WTC11 (cell line): ENCODE measurements around the gene THSD7B. TPM values are rescaled to one million over a fixed set of nuclear protein-coding genes. Genes with fewer than 3 reads are reported as not detected.

Experiments
- ATAC-seq: fragments of 200-7000 bp; cut with Tn5 transposase; 2 replicates; pipeline ENCODE4 v1.10.0; 2021; ENCODE audit warnings: mild to moderate bottlenecking, moderate library complexity
- CTCF ChIA-PET: fragments of 300-600 bp; sonication (Branson Sonifier 250); formaldehyde crosslinking; loops from one replicate; lab custom pipeline; 2021; ENCODE audit warnings: antibody characterized with exemption; lab: Charles Lee
- POLR2A ChIA-PET: fragments of 350-600 bp; sonication (Branson Sonifier 250); formaldehyde crosslinking; loops from one replicate; lab custom pipeline; 2021; ENCODE audit warnings: antibody characterized with exemption; lab: Charles Lee
- DNase-seq: peaks from one replicate; pipeline ENCODE4 v3.0.0; 2021; ENCODE audit warnings: low spot score
- H3K27ac Mint-ChIP-seq: 2 replicates; pipeline ENCODE4 v1.8.0; 2021; ENCODE audit warnings: mixed read lengths
- H3K27me3 Mint-ChIP-seq: 2 replicates; pipeline ENCODE4 v1.8.0; 2021; ENCODE audit warnings: low read depth, mild to moderate bottlenecking, moderate library complexity, mixed read lengths
- H3K36me3 Mint-ChIP-seq: 2 replicates; pipeline ENCODE4 v1.8.0; 2021; ENCODE audit warnings: mixed read lengths
- H3K4me1 Mint-ChIP-seq: 2 replicates; pipeline ENCODE4 v1.8.0; 2022; ENCODE audit warnings: mixed read lengths
- H3K4me3 Mint-ChIP-seq: 2 replicates; pipeline ENCODE4 v1.8.0; 2021; ENCODE audit warnings: mild to moderate bottlenecking, moderate library complexity, mixed read lengths
- H3K9me3 Mint-ChIP-seq: 2 replicates; pipeline ENCODE4 v1.8.0; 2021; ENCODE audit warnings: mixed read lengths
- ATF2 ChIP-seq: sonication (generic); formaldehyde crosslinking; IDR thresholded peaks from 2 replicates; pipeline ENCODE4 v1.8.1; 2022; ENCODE audit warnings: low read depth, missing genetic modification reagents, borderline replicate concordance
- CTCF ChIP-seq: fragments of 200-600 bp; IDR thresholded peaks from 2 replicates; pipeline ENCODE4 v1.8.0; 2022; ENCODE audit warnings: antibody characterized with exemption
- FOXP4 ChIP-seq: sonication (generic); formaldehyde crosslinking; IDR thresholded peaks from 2 replicates; pipeline ENCODE4 v1.8.0; 2022; ENCODE audit warnings: mild to moderate bottlenecking, missing genetic modification reagents
- GTF2I ChIP-seq: fragments of 250-450 bp; sonication (Bioruptor Pico); conservative IDR thresholded peaks from 2 replicates; pipeline ENCODE4 v1.4.0; 2021; ENCODE audit warnings: mild to moderate bottlenecking
- KAT7 ChIP-seq: sonication (generic); formaldehyde crosslinking; IDR thresholded peaks from 2 replicates; pipeline ENCODE4 v1.8.1; 2023; ENCODE audit warnings: missing genetic modification reagents, mild to moderate bottlenecking, borderline replicate concordance
- MAX ChIP-seq: sonication (generic); formaldehyde crosslinking; IDR thresholded peaks from 2 replicates; pipeline ENCODE4 v1.8.0; 2022; ENCODE audit warnings: mild to moderate bottlenecking, missing genetic modification reagents
- MLX ChIP-seq: sonication (generic); formaldehyde crosslinking; IDR thresholded peaks from 2 replicates; pipeline ENCODE4 v1.8.1; 2023; ENCODE audit warnings: mild to moderate bottlenecking, missing genetic modification reagents, moderate library complexity
- OVOL2 ChIP-seq: fragments of 250-450 bp; sonication (Bioruptor Pico); IDR thresholded peaks from 2 replicates; pipeline ENCODE4 v1.9.0; 2021; ENCODE audit warnings: mild to moderate bottlenecking, borderline replicate concordance
- PREB ChIP-seq: sonication (generic); formaldehyde crosslinking; IDR thresholded peaks from 2 replicates; pipeline ENCODE4 v1.8.1; 2022; ENCODE audit warnings: mild to moderate bottlenecking, missing genetic modification reagents, moderate library complexity, borderline replicate concordance
- RELA ChIP-seq: sonication (generic); formaldehyde crosslinking; IDR thresholded peaks from 2 replicates; pipeline ENCODE4 v1.8.1; 2022; ENCODE audit warnings: missing genetic modification reagents, mild to moderate bottlenecking, borderline replicate concordance
- STAT6 ChIP-seq: sonication (generic); formaldehyde crosslinking; conservative IDR thresholded peaks from 2 replicates; pipeline ENCODE4 v1.8.1; 2023; ENCODE audit warnings: mild to moderate bottlenecking, low read depth, missing genetic modification reagents, moderate library complexity
- TEAD1 ChIP-seq: sonication (generic); formaldehyde crosslinking; IDR thresholded peaks from 2 replicates; pipeline ENCODE4 v1.8.0; 2022; ENCODE audit warnings: mild to moderate bottlenecking, missing genetic modification reagents
- TP53 ChIP-seq: sonication (generic); formaldehyde crosslinking; IDR thresholded peaks from 2 replicates; pipeline ENCODE4 v1.8.1; 2023; ENCODE audit warnings: mild to moderate bottlenecking, missing genetic modification reagents
- ZBTB21 ChIP-seq: sonication (generic); formaldehyde crosslinking; IDR thresholded peaks from 2 replicates; pipeline ENCODE4 v1.8.1; 2023; ENCODE audit warnings: mild to moderate bottlenecking, missing genetic modification reagents, borderline replicate concordance
- ZNF138 ChIP-seq: sonication (generic); formaldehyde crosslinking; conservative IDR thresholded peaks from 2 replicates; pipeline ENCODE4 v1.8.1; 2022; ENCODE audit warnings: mild to moderate bottlenecking, moderate library complexity, missing genetic modification reagents
- ZNF396 ChIP-seq: fragments of 250-450 bp; sonication (Bioruptor Pico); IDR thresholded peaks from 2 replicates; pipeline ENCODE4 v1.8.0; 2021; ENCODE audit warnings: mild to moderate bottlenecking, moderate library complexity, borderline replicate concordance
- ZNF532 ChIP-seq: fragments of 250-450 bp; sonication (Bioruptor Pico); IDR thresholded peaks from 2 replicates; pipeline ENCODE4 v1.9.0; 2021; ENCODE audit warnings: mild to moderate bottlenecking, borderline replicate concordance
- ZNF671 ChIP-seq: fragments of 250-450 bp; sonication (Bioruptor Pico); IDR thresholded peaks from 2 replicates; pipeline ENCODE4 v1.8.0; 2021; ENCODE audit warnings: mild to moderate bottlenecking
- ZSCAN18 ChIP-seq: fragments of 250-450 bp; sonication (Bioruptor Pico); IDR thresholded peaks from 2 replicates; pipeline ENCODE4 v2.1.2; 2022; ENCODE audit warnings: mild to moderate bottlenecking, moderate library complexity
- total RNA-seq: library from RNA; stranded (reverse); gene quantifications from 3 replicates; pipeline ENCODE4 v1.2.3, GENCODE V29; 2021

Gene THSD7B
- total RNA-seq, 1 experiment from 2014 or later = 2.9 TPM

GRCh38 chr2:137047369-137047768 is 282.0 kb downstream of the THSD7B start:
- no peaks in the 10 kb centered on the region for H3K9me3 Mint-ChIP-seq
- H3K4me1 Mint-ChIP-seq = peaks cover 6% of the 10 kb centered on the region; the same call in 1 of the 2 replicates
- H3K4me3 Mint-ChIP-seq = no peak overlapping the region
- no peaks in the 10 kb centered on the region for H3K36me3 Mint-ChIP-seq
- TF ChIP-seq MLX (CRISPR knock-in tag) = no peak
- TF ChIP-seq OVOL2 (CRISPR knock-in tag) = no peak
- no peak for TF ChIP-seq PREB (CRISPR knock-in tag)
- no peak for TF ChIP-seq ZBTB21 (CRISPR knock-in tag)
- TF ChIP-seq TP53 (CRISPR knock-in tag) = no peak
- TF ChIP-seq ZNF671 (CRISPR knock-in tag) = no peak
- TF ChIP-seq ATF2 (CRISPR knock-in tag) = no peak
- no peak for TF ChIP-seq TEAD1 (CRISPR knock-in tag)
- TF ChIP-seq CTCF = no peak
- no peaks in the 10 kb centered on the region for H3K27me3 Mint-ChIP-seq
- ChIA-PET POLR2A (no interaction called here), CTCF (no interaction called here)
- H3K27ac Mint-ChIP-seq = no peak overlapping the region
- DNase-seq = no peak
- ATAC-seq = no peak

GRCh38 chr2:137048455-137048854 is 283.1 kb downstream of the THSD7B start:
- H3K9me3 Mint-ChIP-seq = no peaks in the 10 kb centered on the region
- TF ChIP-seq ZSCAN18 (no peak), FOXP4 (CRISPR knock-in tag) (no peak), RELA (CRISPR knock-in tag) (no peak), ZNF138 (CRISPR knock-in tag) (no peak), STAT6 (CRISPR knock-in tag) (no peak), GTF2I (CRISPR knock-in tag) (no peak), ZNF396 (CRISPR knock-in tag) (no peak), TP53 (CRISPR knock-in tag) (no peak), ZNF532 (no peak), MAX (CRISPR knock-in tag) (no peak), KAT7 (CRISPR knock-in tag) (no peak)

More at GRCh38 chr2:137048455-137048854, 283.1 kb downstream of the THSD7B start:
- ChIA-PET POLR2A (no interaction called here), CTCF (no interaction called here)
- no peak overlapping the region for H3K27ac Mint-ChIP-seq
- H3K27me3 Mint-ChIP-seq = no peaks in the 10 kb centered on the region
- DNase-seq (no peak), ATAC-seq (no peak)
- H3K36me3 Mint-ChIP-seq = no peaks in the 10 kb centered on the region
- H3K4me3 Mint-ChIP-seq = no peak overlapping the region
- H3K4me1 Mint-ChIP-seq = peaks cover 6% of the 10 kb centered on the region; the same call in 1 of the 2 replicates
